GM20431 (cell line): ENCODE measurements around the gene GDF15.

ENCODE experiments used
- in situ Hi-C: fragments of 300-500 bp; cut with MseI, MboI; formaldehyde crosslinking; loops from one replicate; pipeline ENCODE4 v1.15.0; 2020; ENCODE audit warnings: low sequenced_read_pairs; ENCODE audit not compliant: unreplicated experiment

GDF15 gene

GRCh38 chr19:18428173-18428786, 42.3 kb downstream of the GDF15 start:
- in situ Hi-C loops, result no loop called here

DNA sequence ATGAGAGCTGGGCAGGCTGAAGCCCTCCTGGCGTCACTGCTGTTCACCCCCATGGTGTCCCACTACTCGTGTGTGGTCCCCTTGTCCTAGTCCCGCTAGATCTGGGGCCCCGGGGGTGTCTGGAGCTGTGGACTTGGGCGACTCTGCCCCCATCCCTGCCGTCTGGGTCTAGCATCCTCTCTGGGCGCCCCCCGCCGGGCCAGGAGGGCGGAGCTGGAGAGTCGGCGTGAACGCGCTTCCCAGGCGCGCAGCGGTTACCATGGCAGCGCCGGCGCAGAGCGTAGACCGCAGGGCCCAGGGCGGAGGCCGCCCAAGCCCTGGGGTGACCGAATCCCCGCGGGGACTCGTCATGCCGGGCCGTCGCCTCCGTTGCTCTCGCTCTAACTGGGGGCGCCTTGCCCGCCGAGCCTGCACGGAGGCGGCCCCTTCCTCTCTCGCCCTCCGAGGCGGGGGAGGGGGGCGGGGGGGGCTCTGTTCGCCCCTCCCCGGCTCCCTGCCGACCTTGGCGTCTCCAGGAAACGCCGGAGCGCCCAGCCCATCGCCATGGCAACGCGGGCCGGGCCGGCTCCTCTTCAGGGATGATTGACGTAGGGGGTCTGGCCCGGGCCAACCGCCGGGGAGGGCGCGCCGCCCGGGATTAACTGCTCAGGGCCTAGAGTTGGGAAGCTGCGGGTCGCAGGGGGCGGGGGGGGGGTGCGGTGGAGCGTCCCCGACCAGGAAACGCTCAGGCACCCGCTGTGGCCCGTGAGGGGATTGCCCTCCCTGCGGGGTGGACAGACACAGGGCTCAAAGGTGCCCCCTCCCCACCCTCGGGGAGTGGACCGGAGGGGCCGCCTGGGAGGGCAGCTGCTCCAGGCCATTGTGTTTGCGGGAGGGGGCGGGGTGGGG, 43.1 kb downstream of the GDF15 start:
- in situ Hi-C loops, result no loop called here

DNA sequence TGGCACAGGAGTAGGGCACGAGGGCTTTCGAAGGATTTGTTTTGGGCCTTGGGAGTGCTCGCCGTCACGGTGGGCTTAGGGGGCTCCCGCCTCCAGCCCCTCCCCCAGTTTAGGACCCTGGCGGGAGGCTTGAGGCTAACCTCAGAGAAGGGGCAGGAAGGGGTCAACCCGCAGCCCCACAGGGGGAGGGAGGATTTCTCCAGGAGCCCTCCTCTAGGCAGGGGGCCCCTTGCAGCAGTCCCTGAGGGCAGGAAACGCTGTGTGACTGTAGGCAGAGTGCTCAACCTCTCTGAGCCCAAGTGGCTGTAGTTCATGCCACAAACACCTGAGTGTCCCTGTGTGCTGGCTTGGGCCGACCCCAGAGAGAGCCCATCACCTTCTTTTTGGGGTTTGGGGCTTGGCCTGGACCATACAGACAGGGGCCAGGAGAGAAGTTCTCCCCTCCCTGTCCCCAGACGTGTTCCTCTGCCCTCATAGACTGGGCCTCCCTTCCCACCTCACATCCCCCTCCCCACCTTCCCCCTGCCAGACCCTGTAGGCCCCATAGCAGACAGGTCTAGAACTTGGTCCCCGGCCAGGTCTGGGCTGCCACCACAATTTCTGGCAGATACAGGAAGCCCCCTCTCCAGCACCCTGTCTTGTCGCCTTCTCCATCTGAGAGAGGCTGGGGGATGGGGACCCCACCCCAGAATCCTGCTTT, 43.9 kb downstream of the GDF15 start:
- in situ Hi-C loops, result no loop called here

GRCh38 chr19:18430417-18431144, 44.6 kb downstream of the GDF15 start:
- in situ Hi-C loops, result no loop called here

- in situ Hi-C loops, result no loop called here
These were observed 45.6 kb downstream of the GDF15 start for GRCh38 chr19:18431351-18432197.

- in situ Hi-C loops, result no loop called here
These were observed 46.5 kb downstream of the GDF15 start for GRCh38 chr19:18432275-18433014.

DNA sequence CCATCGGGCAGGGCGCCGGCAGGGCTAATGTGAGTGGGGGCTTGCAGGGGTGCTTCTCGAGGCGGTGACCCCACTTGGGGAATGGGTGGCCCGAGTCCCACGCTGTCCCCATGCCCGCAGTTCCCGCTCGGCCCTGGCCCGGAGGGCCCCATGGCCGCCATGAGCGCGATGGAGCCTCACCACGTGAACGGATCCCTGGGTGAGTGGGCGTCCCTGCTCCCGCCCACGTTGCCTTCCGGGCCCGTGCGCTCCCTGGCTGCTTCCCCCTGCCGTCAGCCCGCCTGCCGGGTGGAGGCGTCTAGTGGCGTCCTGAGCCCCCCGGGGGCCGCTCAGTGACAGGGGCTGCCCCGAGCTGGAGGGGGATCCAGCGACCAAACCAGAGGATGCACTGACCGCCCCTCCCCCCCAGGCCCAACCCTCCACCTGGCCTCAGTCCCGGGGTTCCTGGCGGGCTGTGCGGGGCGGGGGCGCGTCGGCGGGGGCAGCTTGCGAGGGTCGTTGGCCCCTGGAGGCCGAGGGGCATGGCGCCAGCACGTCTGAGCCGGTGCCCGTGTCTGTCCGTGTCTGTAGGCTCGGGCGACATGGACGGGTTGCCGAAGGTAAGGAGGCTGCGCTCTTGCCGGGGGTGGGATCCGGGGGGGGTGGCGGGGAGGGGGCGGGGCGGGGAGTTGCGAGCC, 47.2 kb downstream of the GDF15 start:
- in situ Hi-C loops, result no loop called here

DNA sequence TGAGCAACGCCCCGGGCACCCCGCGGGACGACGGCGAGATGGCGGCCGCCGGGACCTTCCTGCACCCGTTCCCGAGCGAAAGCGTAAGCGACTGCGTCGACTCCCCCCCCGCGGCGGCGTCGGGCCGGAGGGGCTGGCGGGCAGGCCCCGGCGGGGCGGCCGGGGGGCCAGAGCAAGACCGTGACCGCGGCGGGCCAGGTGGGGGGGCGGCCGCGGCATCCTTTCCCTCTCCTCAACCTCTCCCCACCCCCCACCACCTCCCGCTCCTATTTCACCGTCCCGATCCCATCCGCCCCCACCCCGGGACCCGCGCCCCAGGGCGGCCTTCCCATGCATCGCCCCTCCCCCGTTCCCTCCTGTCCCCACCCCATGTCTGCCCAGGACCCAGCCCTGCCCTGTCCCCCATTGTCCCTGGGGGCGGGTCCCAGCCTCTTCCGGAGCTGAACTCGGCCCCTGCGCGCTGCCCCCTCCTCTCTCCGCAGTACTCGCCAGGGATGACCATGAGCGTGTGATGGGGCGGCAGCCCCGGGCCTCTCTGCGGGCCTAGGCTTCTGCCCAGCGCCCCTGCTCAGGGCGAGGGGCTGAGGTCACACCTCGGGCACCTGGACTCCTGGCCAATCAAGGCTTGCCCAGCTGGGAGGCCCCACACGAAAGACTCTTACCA, 47.9 kb downstream of the GDF15 start:
- in situ Hi-C loops, result no loop called here

GRCh38 chr19:18434411-18435175, 48.6 kb downstream of the GDF15 start:
- in situ Hi-C loops, result no loop called here

GRCh38 chr19:18435178-18435841, 49.4 kb downstream of the GDF15 start:
- in situ Hi-C loops, result no loop called here

- in situ Hi-C loops, result no loop called here
These were observed 50.1 kb downstream of the GDF15 start for GRCh38 chr19:18435842-18436670.

- in situ Hi-C loops, result no loop called here
These were observed 50.9 kb downstream of the GDF15 start for GRCh38 chr19:18436671-18437490.

DNA sequence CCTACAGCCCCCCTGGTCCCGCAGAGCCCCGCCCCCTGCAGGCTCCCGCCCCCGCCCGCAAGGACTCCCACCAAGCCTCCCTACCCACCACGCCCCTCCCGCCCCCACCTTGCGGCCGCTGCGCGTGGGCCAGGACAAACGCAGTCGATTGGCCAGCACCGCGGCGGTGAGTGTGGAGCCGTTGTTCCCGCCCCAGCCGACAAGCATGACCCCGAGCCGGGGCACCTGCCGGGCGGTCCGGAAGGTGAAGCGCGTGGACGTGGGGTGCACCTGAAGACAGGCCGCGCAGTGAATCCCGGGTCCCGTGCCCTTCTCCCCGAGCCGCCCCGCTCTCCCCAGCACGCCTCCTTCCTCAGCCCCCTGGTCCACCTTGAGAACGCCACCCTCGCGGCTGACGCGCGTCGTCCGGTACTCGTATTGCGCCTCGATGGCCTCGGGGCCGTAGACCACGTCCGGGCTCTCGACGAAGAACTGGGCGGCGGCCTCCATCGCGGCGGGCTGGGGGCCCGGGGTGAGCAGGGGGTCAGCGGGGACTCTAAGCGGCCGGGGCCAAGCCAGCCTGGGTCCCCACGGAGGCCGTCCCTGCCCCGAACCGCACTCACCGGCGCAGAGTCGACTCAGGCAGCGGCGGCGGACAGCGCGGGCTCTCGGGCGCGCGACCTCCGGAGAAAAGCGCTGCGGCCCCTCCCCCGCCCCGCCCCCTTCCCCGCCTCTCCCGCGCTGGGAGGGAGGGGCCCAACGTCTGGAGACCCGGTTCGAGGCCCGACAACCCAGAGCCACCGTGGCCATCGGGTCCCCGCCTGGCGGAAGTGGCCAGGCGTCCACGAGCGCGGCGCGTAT, 51.8 kb downstream of the GDF15 start, which contains the start of gene ISYNA1:
Gene ISYNA1 (minus strand): TSS at position 643 of the 840 bp plus-strand sequence. CDS start 154 bp downstream, at position 489.
- in situ Hi-C loops, result no loop called here
